Neutrophil (primary cell): ENCODE results near the gene NFATC3.

Experiments used
- H3K27ac ChIP-seq: fragments of 200-600 bp; sonication (generic); 2 replicates; pipeline ENCODE4 v1.5.1; 2016; ENCODE audit warnings: mild to moderate bottlenecking, moderate library complexity
- H3K27me3 ChIP-seq: fragments of 200-600 bp; sonication (generic); 2 replicates; pipeline ENCODE4 v1.6.0; 2016; ENCODE audit warnings: mild to moderate bottlenecking
- H3K36me3 ChIP-seq: fragments of 200-600 bp; sonication (generic); 2 replicates; pipeline ENCODE4 v1.5.1; 2017
- H3K4me1 ChIP-seq, 2 experiments: fragments of 200-600 bp in 1 of 2; sonication (generic) in 1 of 2; 1 replicate in 1 of 2; 2 replicates in 1 of 2; pipeline versions ENCODE4 v1.5.1 to v1.6.1; 2013 to 2016; ENCODE audit warnings: low read depth in 1 of 2, low read length in 1 of 2, mild to moderate bottlenecking in 1 of 2, moderate library complexity in 1 of 2; ENCODE audit not compliant: control insufficient read depth in 1 of 2, insufficient read depth in 1 of 2
- H3K4me3 ChIP-seq, 2 experiments: fragments of 200-600 bp in 1 of 2; sonication (generic) in 1 of 2; 1 replicate in 1 of 2; 2 replicates in 1 of 2; pipeline ENCODE4 v1.5.1; 2013 to 2016; ENCODE audit warnings: low read depth in 1 of 2, low read length in 1 of 2, mild to moderate bottlenecking in 1 of 2, moderate library complexity in 1 of 2
- H3K9me3 ChIP-seq: fragments of 200-600 bp; sonication (generic); 2 replicates; pipeline ENCODE4 v1.5.1; 2016
- TF ChIP-seq, protein P1 (sequence below): fragments of 200-600 bp; sonication (generic); IDR thresholded peaks from 2 replicates; pipeline ENCODE4 v1.5.1; 2016; ENCODE audit warnings: antibody characterized with exemption

Gene NFATC3

DNA sequence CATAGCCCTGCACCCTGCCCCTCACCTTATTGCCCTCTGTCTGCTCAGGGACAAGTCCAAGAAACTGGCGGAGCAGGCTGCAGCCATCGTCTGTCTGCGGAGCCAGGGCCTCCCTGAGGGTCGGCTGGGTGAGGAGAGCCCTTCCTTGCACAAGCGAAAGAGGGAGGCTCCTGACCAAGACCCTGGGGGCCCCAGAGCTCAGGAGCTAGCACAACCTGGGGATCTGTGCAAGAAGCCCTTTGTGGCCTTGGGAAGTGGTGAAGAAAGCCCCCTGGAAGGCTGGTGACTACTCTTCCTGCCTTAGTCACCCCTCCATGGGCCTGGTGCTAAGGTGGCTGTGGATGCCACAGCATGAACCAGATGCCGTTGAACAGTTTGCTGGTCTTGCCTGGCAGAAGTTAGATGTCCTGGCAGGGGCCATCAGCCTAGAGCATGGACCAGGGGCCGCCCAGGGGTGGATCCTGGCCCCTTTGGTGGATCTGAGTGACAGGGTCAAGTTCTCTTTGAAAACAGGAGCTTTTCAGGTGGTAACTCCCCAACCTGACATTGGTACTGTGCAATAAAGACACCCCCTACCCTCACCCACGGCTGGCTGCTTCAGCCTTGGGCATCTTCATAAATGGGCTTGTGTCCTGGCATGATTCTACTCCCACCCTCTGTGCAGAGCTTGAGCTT is 6.3 kb upstream of the NFATC3 start:
- Histone ChIP-seq H3K36me3 (peaks cover 20% of the 10 kb centered on the region), H3K27ac (peak overlapping the region; percentile 95), H3K4me3 (peak overlapping the region; percentile 33 to 56), H3K4me1 (peaks cover 85 to 99% of the 10 kb centered on the region in 2 experiments), H3K9me3 (no peaks in the 10 kb centered on the region), H3K27me3 (no peaks in the 10 kb centered on the region)
- TF ChIP-seq, protein P1, sequence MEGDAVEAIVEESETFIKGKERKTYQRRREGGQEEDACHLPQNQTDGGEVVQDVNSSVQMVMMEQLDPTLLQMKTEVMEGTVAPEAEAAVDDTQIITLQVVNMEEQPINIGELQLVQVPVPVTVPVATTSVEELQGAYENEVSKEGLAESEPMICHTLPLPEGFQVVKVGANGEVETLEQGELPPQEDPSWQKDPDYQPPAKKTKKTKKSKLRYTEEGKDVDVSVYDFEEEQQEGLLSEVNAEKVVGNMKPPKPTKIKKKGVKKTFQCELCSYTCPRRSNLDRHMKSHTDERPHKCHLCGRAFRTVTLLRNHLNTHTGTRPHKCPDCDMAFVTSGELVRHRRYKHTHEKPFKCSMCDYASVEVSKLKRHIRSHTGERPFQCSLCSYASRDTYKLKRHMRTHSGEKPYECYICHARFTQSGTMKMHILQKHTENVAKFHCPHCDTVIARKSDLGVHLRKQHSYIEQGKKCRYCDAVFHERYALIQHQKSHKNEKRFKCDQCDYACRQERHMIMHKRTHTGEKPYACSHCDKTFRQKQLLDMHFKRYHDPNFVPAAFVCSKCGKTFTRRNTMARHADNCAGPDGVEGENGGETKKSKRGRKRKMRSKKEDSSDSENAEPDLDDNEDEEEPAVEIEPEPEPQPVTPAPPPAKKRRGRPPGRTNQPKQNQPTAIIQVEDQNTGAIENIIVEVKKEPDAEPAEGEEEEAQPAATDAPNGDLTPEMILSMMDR = no peak

DNA sequence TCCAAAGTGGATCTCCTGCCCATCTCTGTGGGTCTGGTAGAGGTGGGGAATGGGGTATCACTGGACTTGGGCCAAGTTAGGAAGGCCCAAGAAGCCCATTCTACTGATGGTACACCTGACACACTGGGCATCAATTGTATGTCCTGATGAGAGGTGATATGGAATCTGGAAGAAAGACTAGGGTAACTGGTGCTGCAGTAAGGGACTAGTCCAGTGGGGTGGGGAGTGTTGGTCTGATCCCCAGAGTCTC is 5.9 kb upstream of the NFATC3 start:
- peaks cover 15% of the 10 kb centered on the region for H3K36me3 ChIP-seq
- peaks cover 87 to 100% of the 10 kb centered on the region in 2 experiments for H3K4me1 ChIP-seq
- H3K27me3 ChIP-seq = no peaks in the 10 kb centered on the region
- peak overlapping the region; percentile 33 to 56 for H3K4me3 ChIP-seq
- peak overlapping the region; percentile 95 for H3K27ac ChIP-seq
- TF ChIP-seq, protein P1 = no peak
- H3K9me3 ChIP-seq = no peaks in the 10 kb centered on the region

DNA sequence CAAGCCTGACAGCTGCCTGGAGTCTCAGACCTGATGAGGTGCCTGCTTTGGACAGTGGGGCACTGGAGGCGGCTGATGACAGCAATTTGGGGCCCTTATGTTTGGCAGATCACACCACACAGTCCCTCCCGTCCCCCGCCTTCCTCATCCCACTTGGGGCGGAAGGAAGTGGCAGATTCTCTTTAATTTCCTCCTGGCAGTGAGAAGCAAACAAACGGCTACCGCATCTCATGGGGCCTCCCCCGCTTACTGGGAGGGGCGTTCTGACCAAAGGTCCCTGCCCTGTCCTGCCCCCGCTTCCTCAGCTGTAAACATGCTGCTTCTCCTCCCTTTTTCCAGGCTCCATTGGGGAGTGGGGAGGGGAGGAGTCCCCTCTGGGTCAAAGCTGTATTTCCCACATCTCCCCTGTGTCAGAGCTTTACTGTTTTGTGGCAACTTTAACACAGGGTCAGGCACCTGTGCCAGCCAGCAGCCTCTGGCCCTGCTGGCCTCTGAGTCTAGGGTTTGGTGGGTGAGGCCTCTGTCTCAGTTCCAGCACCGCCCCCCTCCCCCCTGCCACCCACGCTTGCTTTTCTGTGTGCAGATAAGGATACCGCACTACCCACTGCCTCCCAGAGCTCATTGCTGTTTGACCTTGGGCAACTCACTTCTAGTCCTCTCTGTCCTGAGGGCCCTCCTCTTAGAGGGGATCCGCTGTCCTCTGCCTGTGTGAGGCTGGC is 5.4 kb upstream of the NFATC3 start:
- no peaks in the 10 kb centered on the region for H3K27me3 ChIP-seq
- TF ChIP-seq, protein P1 = no peak
- H3K36me3 ChIP-seq = peaks cover 14% of the 10 kb centered on the region
- no peaks in the 10 kb centered on the region for H3K9me3 ChIP-seq
- H3K4me1 ChIP-seq = peaks cover 87 to 100% of the 10 kb centered on the region in 2 experiments
- H3K4me3 ChIP-seq = peak overlapping the region; percentile 33 to 56
- peak overlapping the region; percentile 95 for H3K27ac ChIP-seq

DNA sequence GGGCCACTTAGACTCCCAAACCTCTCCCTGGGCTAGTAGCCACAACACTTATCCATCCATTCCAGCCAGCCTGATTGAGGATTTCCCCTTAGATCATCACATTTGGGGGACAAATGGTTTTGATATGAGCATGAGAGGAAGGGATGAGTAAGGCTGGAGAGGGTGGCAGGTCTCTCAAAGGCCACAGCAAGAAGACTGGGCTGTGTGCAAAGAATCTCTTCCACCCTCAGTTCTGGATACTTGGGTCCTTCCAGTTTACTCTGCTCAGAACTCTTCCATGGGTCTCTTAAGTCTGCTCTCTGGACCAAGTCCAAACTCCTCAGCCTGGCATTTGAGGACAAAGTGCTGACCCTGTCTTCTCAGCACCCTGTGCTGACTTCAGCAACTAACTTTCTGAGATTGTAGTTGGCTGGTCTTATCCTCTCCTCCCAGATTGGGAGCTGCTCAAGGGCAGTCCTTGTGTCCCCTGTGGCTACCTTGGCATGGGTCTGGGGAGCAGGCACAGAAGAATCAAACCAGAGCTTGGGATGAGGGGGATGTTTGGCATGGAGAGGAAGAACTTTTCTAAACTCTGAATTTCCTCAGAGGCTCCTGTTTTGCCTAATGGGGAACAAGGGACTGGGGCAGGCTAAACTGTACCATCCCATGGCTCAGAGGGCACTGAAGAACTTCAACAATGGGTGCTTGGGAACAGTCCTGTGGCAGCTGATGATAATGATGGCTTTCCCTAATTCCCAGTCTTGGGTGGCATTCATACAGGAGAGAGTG is 3.1 kb upstream of the NFATC3 start:
- Histone ChIP-seq H3K9me3 (no peaks in the 10 kb centered on the region), H3K36me3 (no peaks in the 10 kb centered on the region), H3K27ac (peak overlapping the region; percentile 95), H3K4me1 (peaks cover 87% of the 10 kb centered on the region in 2 experiments), H3K4me3 (peak overlapping the region in 1 of 2 experiments; percentile 13), H3K27me3 (no peaks in the 10 kb centered on the region)
- TF ChIP-seq, protein P1 = no peak

DNA sequence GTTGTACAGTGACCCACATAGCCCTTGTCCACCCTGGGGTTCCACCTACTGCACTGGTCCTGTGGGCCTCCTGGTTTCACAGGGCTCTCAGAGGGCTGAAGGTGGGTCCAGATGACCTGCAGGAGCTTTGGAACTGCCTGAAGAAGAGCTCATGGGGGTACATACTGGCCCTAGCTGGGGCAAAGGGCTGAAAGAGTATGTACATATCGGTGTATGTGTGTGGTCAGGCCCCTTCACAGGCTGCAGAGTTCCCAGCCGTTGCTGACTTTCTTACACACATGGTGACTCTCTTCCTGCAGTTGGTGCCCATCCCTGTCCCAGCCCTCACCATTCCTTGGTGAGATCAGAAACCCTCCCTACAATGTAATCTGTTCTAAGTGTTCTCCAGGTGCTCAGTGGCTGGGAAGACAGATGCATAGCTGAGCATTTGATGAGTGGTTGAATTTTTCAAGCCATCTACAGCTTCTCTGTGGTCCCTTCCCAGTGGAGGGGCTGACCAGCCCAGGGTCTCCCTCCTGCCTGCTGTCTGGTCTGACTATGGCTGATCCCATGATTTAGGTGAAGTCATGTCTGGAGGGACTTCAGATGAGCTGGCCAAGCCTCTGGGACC is 2.4 kb upstream of the NFATC3 start:
- H3K27ac ChIP-seq = peak overlapping the region; percentile 95

More for the DNA sequence above, 2.4 kb upstream of the NFATC3 start:
- Histone ChIP-seq H3K4me1 (peaks cover 87 to 89% of the 10 kb centered on the region in 2 experiments), H3K27me3 (no peaks in the 10 kb centered on the region), H3K36me3 (no peaks in the 10 kb centered on the region), H3K9me3 (no peaks in the 10 kb centered on the region), H3K4me3 (peak overlapping the region in 1 of 2 experiments; percentile 13)
- TF ChIP-seq, protein P1 = no peak
